ENCODE measurements around the gene CD247. TPM values are rescaled to one million over a fixed set of nuclear protein-coding genes. Genes with fewer than 3 reads are reported as not detected.

CD247 gene
- total RNA-seq, 1 experiment from 2014 or later, result 0.44 TPM

GRCh38 chr1:167491586-167492461 is 26.5 kb downstream of the CD247 start:
- POLR2A ChIA-PET, result no interaction called here
- no peak for TF ChIP-seq REST (IDR thresholded peaks at IDR 0.05; ENCODE audit: insufficient read depth in 1 of 2, low read depth in 2 of 2, low read length in 1 of 2)
- no peak for TF ChIP-seq SIN3A (IDR thresholded peaks at IDR 0.05; ENCODE audit: borderline replicate concordance, insufficient read depth, low read depth, low read length)
- TF ChIP-seq CTCF (IDR thresholded peaks at IDR 0.05), result no peak
- no peak for TF ChIP-seq TCF7L2 (IDR thresholded peaks at IDR 0.05; ENCODE audit: low read depth, low read length)
- TF ChIP-seq POLR2AphosphoS5 (IDR thresholded peaks at IDR 0.05; ENCODE audit: low read depth, low read length), result no peak
- no peak overlapping the region for H3K4me3 ChIP-seq (ENCODE audit: low read depth in 2 of 2, low read length in 2 of 2)
- ATAC-seq (no peak), DNase-seq (ENCODE audit: low read depth, low spot score) (no peak)
- CTCF ChIA-PET, result no interaction called here
- in situ Hi-C loops (cut with HindIII; ENCODE audit: low pct_unique_long_range_greater_than_20kb, low sequenced_read_pairs) (no loop called here), intact Hi-C loops (cut with micrococcal nuclease; ENCODE audit: unreplicated experiment) (no loop called here)
- no peak overlapping the region for H3K27ac ChIP-seq (ENCODE audit: low read length)
- no peaks in the 10 kb centered on the region for H3K4me1 ChIP-seq (ENCODE audit: control insufficient read depth, insufficient read depth, low read length)
- H3K36me3 ChIP-seq (ENCODE audit: control insufficient read depth, insufficient read depth, low read length), result no peaks in the 10 kb centered on the region
- no peaks in the 10 kb centered on the region for H3K9me3 ChIP-seq (ENCODE audit: control insufficient read depth, insufficient read depth, low read depth, low read length)
- H3K27me3 ChIP-seq (ENCODE audit: control insufficient read depth, insufficient read depth, low read length), result 0 out of 2 replicates have a peak, but pooled peaks cover 7% of the 10 kb centered on the region
- BruUV-seq (replicated peaks), result no TSS peak

GRCh38 chr1:167490765-167491164 is 27.6 kb downstream of the CD247 start:
- in situ Hi-C loops (cut with HindIII; ENCODE audit: low pct_unique_long_range_greater_than_20kb, low sequenced_read_pairs) (no loop called here), intact Hi-C loops (cut with micrococcal nuclease; ENCODE audit: unreplicated experiment) (no loop called here)
- ChIA-PET POLR2A (no interaction called here), CTCF (no interaction called here)
- Histone ChIP-seq H3K9me3 (ENCODE audit: control insufficient read depth, insufficient read depth, low read depth, low read length) (no peaks in the 10 kb centered on the region), H3K4me3 (ENCODE audit: low read depth in 2 of 2, low read length in 2 of 2) (no peak overlapping the region), H3K36me3 (ENCODE audit: control insufficient read depth, insufficient read depth, low read length) (no peaks in the 10 kb centered on the region), H3K27me3 (ENCODE audit: control insufficient read depth, insufficient read depth, low read length) (0 out of 2 replicates have a peak, but pooled peaks cover 5% of the 10 kb centered on the region), H3K4me1 (ENCODE audit: control insufficient read depth, insufficient read depth, low read length) (no peaks in the 10 kb centered on the region), H3K27ac (ENCODE audit: low read length) (no peak overlapping the region)
- DNase-seq (ENCODE audit: low read depth, low spot score) (no peak), ATAC-seq (no peak)
- TF ChIP-seq SIN3A (IDR thresholded peaks at IDR 0.05; ENCODE audit: borderline replicate concordance, insufficient read depth, low read depth, low read length) (no peak), CTCF (IDR thresholded peaks at IDR 0.05) (no peak), POLR2AphosphoS5 (IDR thresholded peaks at IDR 0.05; ENCODE audit: low read depth, low read length) (no peak), TCF7L2 (IDR thresholded peaks at IDR 0.05; ENCODE audit: low read depth, low read length) (no peak)
- BruUV-seq (replicated peaks), result no TSS peak

All from Panc1 (cell line).